PC-3 (cell line): ENCODE results near the gene LGALS7B. TPM values are rescaled to one million over a fixed set of nuclear protein-coding genes. Genes with fewer than 3 reads are reported as not detected.
"Not testable (repeated sequence)": the region's sequence is repeated elsewhere in the genome, so short reads cannot be mapped to it uniquely, and the experiment has no call there.

ENCODE experiments used
- ATAC-seq: fragments of 200-7000 bp; cut with Tn5 transposase; 2 replicates; pipeline ENCODE4 v1.9.1; 2020; ENCODE audit warnings: mild to moderate bottlenecking, moderate library complexity
- BruUV-seq: library from RNA; stranded (reverse); fragments of 400-500 nt; replicated peaks from 2 replicates; lab custom pipeline; 2021; lab: Mats Ljungman, UMichigan
- CTCF ChIA-PET: fragments of 300-600 bp; sonication (Branson Sonifier 250); formaldehyde crosslinking; loops from one replicate; lab custom pipeline; 2022; ENCODE audit warnings: antibody characterized with exemption; lab: Charles Lee
- POLR2A ChIA-PET: fragments of 300-600 bp; sonication (Branson Sonifier 250); formaldehyde crosslinking; loops from one replicate; lab custom pipeline; 2022; ENCODE audit warnings: antibody characterized with exemption; ENCODE audit not compliant: unreplicated experiment; lab: Charles Lee
- DNase-seq: peaks from one replicate; pipeline ENCODE4 v3.0.0-alpha.2; 2015
- H2AFZ ChIP-seq: fragments of 300-600 bp; sonication (generic); 2 replicates; pipeline ENCODE4 v1.6.0; 2016; ENCODE audit warnings: antibody characterized with exemption, low read length
- H3F3A ChIP-seq: fragments of 300-600 bp; sonication (generic); one replicate; pipeline ENCODE4 v1.6.0; 2017; ENCODE audit warnings: antibody characterized with exemption, low read length, control low read depth, mild to moderate bottlenecking; ENCODE audit not compliant: unreplicated experiment
- H3K27ac ChIP-seq: fragments of 300-600 bp; sonication (generic); 2 replicates; pipeline ENCODE4 v1.5.1; 2016; ENCODE audit warnings: mild to moderate bottlenecking, low read length
- H3K27me3 ChIP-seq: fragments of 300-600 bp; sonication (generic); 2 replicates; pipeline ENCODE4 v1.6.1; 2016; ENCODE audit warnings: low read length, mixed read lengths
- H3K36me3 ChIP-seq: fragments of 300-600 bp; sonication (generic); 2 replicates; pipeline ENCODE4 v1.6.1; 2016; ENCODE audit warnings: low read depth, mixed run types, low read length, mixed read lengths
- H3K4me1 ChIP-seq: fragments of 300-600 bp; sonication (generic); 2 replicates; pipeline ENCODE4 v1.5.1; 2016; ENCODE audit warnings: low read length; ENCODE audit not compliant: insufficient read depth
- H3K4me2 ChIP-seq: fragments of 300-600 bp; sonication (generic); 2 replicates; pipeline ENCODE4 v1.6.0; 2016; ENCODE audit warnings: low read length
- H3K4me3 ChIP-seq: fragments of 300-600 bp; sonication (generic); 2 replicates; pipeline ENCODE4 v1.5.1; 2016; ENCODE audit warnings: mild to moderate bottlenecking, low read length, mixed read lengths
- H3K79me2 ChIP-seq: fragments of 300-600 bp; sonication (generic); 2 replicates; pipeline ENCODE4 v1.6.1; 2017; ENCODE audit warnings: low read length, mixed read lengths
- H3K9ac ChIP-seq: fragments of 300-600 bp; sonication (generic); 2 replicates; pipeline ENCODE4 v1.6.0; 2016; ENCODE audit warnings: mild to moderate bottlenecking, low read length
- H3K9me2 ChIP-seq: fragments of 300-600 bp; sonication (generic); replicated peaks from 2 replicates; pipeline ENCODE4 v1.6.1; 2016; ENCODE audit warnings: mixed run types, low read length, mixed read lengths
- H3K9me3 ChIP-seq: fragments of 300-600 bp; sonication (generic); 2 replicates; pipeline ENCODE4 v1.6.1; 2016; ENCODE audit warnings: low read length, mixed read lengths
- H4K20me1 ChIP-seq: fragments of 300-600 bp; sonication (generic); 2 replicates; pipeline ENCODE4 v1.6.1; 2016; ENCODE audit warnings: low read length, mixed read lengths
- EZH2 ChIP-seq: fragments of 300-600 bp; sonication (generic); IDR thresholded peaks from one replicate; pipeline ENCODE4 v1.6.1; 2017; ENCODE audit warnings: antibody characterized with exemption, mild to moderate bottlenecking, low read length; ENCODE audit not compliant: unreplicated experiment
- EZH2phosphoT487 ChIP-seq: fragments of 300-600 bp; sonication (generic); IDR thresholded peaks from 2 replicates; pipeline ENCODE4 v1.6.1; 2018; ENCODE audit warnings: mild to moderate bottlenecking, antibody characterized with exemption, low read length, borderline replicate concordance
- intact Hi-C: fragments of 100-400 bp; cut with micrococcal nuclease; formaldehyde crosslinking; loops from 2 replicates; pipeline ENCODE4 v1.9.0; 2023
- total RNA-seq: library from RNA; depleted of rRNA; stranded (reverse); fragments of >200 nt; gene quantifications from 2 replicates; pipeline ENCODE4 v1.2.3, GENCODE V29; 2014
- TF ChIP-seq, protein P1 (sequence below): fragments of 300-600 bp; sonication (generic); conservative IDR thresholded peaks from 2 replicates; pipeline ENCODE4 v1.5.1; 2017; ENCODE audit warnings: antibody characterized with exemption, low read depth, mild to moderate bottlenecking, low read length

The LGALS7B gene
- total RNA-seq, 1 experiment from 2014 or later, result not detected

DNA sequence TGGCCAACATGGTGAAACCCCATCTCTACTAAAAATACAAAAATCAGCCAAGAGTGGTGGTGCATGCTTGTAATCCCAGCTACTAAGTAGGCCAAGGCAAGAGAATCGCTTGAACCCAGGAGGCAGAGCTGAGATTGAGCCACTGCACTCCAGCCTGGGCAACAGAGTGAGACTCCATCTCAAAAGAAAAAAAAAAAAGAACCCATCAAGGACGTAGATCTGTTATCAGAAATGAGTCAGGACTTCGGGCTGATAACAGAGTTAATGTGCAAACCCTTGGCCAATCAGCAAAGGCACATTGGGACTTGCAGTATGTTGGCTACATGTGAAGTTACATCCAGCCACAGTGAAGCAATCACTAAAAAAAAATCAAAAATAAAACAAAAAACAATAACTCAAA lies 4.8 kb upstream of the LGALS7B start:
- no TSS peak for BruUV-seq
- ChIA-PET POLR2A (no interaction called here), CTCF (no interaction called here)
- Histone ChIP-seq H3K9me3 (no peaks in the 10 kb centered on the region), H3K36me3 (no peaks in the 10 kb centered on the region), H3K4me3 (no peak overlapping the region), H4K20me1 (no peaks in the 10 kb centered on the region), H3K9me2 (no peaks in the 10 kb centered on the region), H3K79me2 (no peaks in the 10 kb centered on the region), H3K4me2 (no peak overlapping the region), H3K4me1 (no peaks in the 10 kb centered on the region), H2AFZ (no peak overlapping the region), H3K9ac (no peak overlapping the region), H3F3A (no peaks in the 10 kb centered on the region), H3K27ac (no peak overlapping the region), H3K27me3 (no peaks in the 10 kb centered on the region)
- no peak for TF ChIP-seq EZH2phosphoT487
- TF ChIP-seq EZH2, result no peak
- TF ChIP-seq, protein P1, sequence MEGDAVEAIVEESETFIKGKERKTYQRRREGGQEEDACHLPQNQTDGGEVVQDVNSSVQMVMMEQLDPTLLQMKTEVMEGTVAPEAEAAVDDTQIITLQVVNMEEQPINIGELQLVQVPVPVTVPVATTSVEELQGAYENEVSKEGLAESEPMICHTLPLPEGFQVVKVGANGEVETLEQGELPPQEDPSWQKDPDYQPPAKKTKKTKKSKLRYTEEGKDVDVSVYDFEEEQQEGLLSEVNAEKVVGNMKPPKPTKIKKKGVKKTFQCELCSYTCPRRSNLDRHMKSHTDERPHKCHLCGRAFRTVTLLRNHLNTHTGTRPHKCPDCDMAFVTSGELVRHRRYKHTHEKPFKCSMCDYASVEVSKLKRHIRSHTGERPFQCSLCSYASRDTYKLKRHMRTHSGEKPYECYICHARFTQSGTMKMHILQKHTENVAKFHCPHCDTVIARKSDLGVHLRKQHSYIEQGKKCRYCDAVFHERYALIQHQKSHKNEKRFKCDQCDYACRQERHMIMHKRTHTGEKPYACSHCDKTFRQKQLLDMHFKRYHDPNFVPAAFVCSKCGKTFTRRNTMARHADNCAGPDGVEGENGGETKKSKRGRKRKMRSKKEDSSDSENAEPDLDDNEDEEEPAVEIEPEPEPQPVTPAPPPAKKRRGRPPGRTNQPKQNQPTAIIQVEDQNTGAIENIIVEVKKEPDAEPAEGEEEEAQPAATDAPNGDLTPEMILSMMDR, result no peak
- DNase-seq (no peak), ATAC-seq (no peak)
- intact Hi-C loops, result no loop called here

DNA sequence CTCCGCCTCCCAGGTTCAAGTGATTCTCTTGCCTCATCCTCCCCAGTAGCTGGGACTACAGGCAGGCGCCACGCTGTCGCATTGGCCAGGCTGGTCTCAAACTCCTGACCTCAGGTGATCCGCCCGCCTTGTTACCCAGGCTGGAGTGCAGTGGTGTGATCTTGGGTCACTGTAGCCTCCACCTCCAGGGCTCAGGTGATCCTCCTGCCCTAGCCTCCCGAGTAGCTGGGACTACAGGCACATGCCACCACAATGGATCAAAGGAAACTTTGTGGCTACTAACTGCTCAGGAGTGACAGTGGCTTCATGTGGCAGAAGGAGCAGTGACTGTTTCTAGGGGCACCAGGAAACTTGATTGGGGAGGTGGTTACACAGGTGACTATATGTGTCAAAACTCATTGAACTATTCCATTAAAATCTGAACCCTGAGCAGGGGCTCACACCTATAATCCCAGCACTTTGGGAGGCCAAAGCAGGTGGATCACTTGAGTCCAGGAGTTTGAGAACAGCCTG lies 3.8 kb upstream of the LGALS7B start:
- Histone ChIP-seq H4K20me1 (no peaks in the 10 kb centered on the region), H3K4me1 (no peaks in the 10 kb centered on the region), H3F3A (no peaks in the 10 kb centered on the region), H3K4me2 (no peak overlapping the region), H3K79me2 (no peaks in the 10 kb centered on the region), H3K27ac (no peak overlapping the region), H3K9me2 (no peaks in the 10 kb centered on the region), H3K27me3 (no peaks in the 10 kb centered on the region), H3K9me3 (no peaks in the 10 kb centered on the region), H3K36me3 (no peaks in the 10 kb centered on the region), H3K9ac (no peak overlapping the region), H2AFZ (no peak overlapping the region), H3K4me3 (no peak overlapping the region)
- TF ChIP-seq, protein P1, result no peak
- no peak for TF ChIP-seq EZH2
- no peak for TF ChIP-seq EZH2phosphoT487
- ChIA-PET POLR2A (no interaction called here), CTCF (no interaction called here)
- no peak for ATAC-seq
- intact Hi-C loops, result no loop called here
- DNase-seq, result no peak
- BruUV-seq, result no TSS peak

DNA sequence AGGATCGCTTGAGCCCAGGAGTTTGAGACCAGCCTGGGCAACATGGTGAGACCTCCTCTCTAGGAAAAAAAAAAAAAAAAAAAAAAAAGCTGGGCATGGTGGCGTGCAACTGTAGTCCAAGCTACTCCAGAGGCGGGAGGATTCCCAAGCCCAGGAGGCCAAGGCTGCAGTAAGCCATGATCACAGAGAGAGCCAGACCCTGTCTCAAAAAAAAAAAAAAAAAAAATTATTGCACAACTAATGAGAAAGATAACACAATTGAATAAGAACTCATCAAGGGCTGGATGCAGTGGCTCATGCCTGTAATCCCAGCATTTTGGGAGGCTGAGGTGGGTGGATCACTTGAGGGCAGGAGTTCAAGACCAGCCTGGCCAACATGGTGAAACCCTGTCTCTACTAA lies 2.9 kb upstream of the LGALS7B start:
- BruUV-seq, H3K9me3 ChIP-seq, H3K9ac ChIP-seq, H3K4me2 ChIP-seq, ATAC-seq, DNase-seq, H3F3A ChIP-seq, H3K4me3 ChIP-seq, CTCF ChIA-PET, intact Hi-C loops, H3K79me2 ChIP-seq, H4K20me1 ChIP-seq, POLR2A ChIA-PET, H3K27me3 ChIP-seq, H2AFZ ChIP-seq, H3K27ac ChIP-seq, H3K9me2 ChIP-seq, H3K36me3 ChIP-seq, H3K4me1 ChIP-seq: not testable (repeated sequence)
